Measurements from ENCODE around the gene CD81. TPM values are rescaled to one million over a fixed set of nuclear protein-coding genes. Genes with fewer than 3 reads are reported as not detected.

Gene CD81
- total and polyA plus RNA-seq, 4 donors = 329 to 741 (median 530) TPM

DNA sequence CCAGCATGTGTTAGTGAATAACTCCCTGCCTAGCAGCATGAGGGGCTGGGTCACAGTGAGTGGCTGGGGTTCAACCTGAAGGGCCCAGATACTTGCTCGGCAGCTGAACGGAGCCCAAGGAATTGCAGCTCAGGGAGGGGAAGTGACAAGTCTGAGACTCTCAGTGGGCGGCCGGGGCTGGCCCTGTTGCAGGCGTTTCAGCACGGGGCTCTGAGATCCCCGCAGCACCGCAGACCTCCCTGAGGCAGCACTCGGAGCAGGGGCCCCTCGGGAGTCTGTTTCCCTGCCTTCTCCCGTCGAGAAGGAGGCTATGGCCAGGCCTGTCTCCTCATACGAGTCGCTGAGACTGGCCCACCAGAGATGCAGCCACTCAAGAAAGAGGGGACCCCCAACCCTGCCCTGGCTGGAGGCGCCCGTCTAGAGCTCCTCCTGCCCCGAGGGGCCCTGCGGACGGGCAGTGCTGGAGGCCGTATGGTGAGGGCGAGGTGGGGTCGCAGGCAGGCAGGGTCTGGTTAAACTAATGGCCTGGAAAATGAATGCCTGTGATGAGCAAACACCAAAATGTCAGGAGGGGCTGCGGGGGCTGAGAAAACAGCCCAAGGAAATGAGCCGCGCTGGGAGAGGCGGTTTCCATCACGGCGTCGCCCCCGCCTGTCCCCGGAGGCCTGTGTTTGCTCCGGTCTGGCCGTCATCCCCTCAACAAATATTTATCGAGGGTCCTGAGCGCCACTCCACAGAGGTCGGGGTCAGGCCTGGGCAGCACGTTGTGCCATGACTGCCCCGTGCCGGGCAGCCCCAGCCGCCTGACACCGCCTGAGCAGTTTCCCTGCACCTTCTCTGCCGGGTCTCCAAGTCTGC lies 32.7 kb downstream of the CD81 start:
- 29% methylated on average over 42 of the region's 42 CpGs for WGBS (ENCODE audit: insufficient coverage)
- H3K27ac ChIP-seq (ENCODE audit: low read depth, low read length) = peak overlapping the region; percentile 16
- peaks cover 33% of the 10 kb centered on the region for H3K4me1 ChIP-seq (ENCODE audit: control insufficient read depth, insufficient read depth, low read length)
- peaks cover 20% of the 10 kb centered on the region for H3K36me3 ChIP-seq (ENCODE audit: control insufficient read depth, insufficient read depth, low read length)
- DNase-seq (ENCODE audit: low read depth in 4 of 6, low spot score in 6 of 6) = no peak
- no peaks in the 10 kb centered on the region for H3K9me3 ChIP-seq (ENCODE audit: control insufficient read depth, insufficient read depth, low read length)
- H3K4me3 ChIP-seq (ENCODE audit: low read depth, low read length) = no peak overlapping the region
- H3K27me3 ChIP-seq (ENCODE audit: control insufficient read depth, insufficient read depth, low read length) = peaks cover 12% of the 10 kb centered on the region

DNA sequence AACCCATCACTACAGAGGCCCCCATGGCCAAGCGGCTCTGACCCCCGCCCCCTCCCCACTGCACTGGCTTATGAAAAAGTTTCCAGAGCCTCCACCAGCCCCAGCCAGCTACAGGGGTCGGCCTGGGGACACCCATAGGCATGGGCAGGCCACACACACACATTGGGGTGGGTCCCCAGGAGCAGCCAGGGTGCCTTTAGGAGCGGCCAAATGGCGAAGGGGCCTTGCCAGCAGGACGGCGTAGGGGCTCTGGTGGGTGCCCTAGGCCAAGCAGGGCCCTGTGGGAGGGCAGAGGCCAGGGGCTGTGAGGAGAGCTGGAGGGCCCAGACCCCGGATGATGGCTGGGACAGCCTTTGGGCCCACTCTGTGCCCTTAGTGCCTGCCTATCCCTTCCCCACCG lies 33.5 kb downstream of the CD81 start:
- no peak for DNase-seq (ENCODE audit: low read depth in 4 of 6, low spot score in 6 of 6)
- Histone ChIP-seq H3K27ac (ENCODE audit: low read depth, low read length) (no peak overlapping the region), H3K36me3 (ENCODE audit: control insufficient read depth, insufficient read depth, low read length) (peaks cover 12% of the 10 kb centered on the region), H3K4me3 (ENCODE audit: low read depth, low read length) (no peak overlapping the region), H3K9me3 (ENCODE audit: control insufficient read depth, insufficient read depth, low read length) (no peaks in the 10 kb centered on the region), H3K4me1 (ENCODE audit: control insufficient read depth, insufficient read depth, low read length) (peaks cover 33% of the 10 kb centered on the region), H3K27me3 (ENCODE audit: control insufficient read depth, insufficient read depth, low read length) (peaks cover 12% of the 10 kb centered on the region)
- 85% methylated on average over 9 of the region's 9 CpGs for WGBS (ENCODE audit: insufficient coverage)

GRCh38 chr11:2411446-2412305 lies 34.6 kb downstream of the CD81 start:
- Histone ChIP-seq H3K27ac (ENCODE audit: low read depth, low read length) (no peak overlapping the region), H3K4me1 (ENCODE audit: control insufficient read depth, insufficient read depth, low read length) (peaks cover 33% of the 10 kb centered on the region), H3K4me3 (ENCODE audit: low read depth, low read length) (no peak overlapping the region), H3K9me3 (ENCODE audit: control insufficient read depth, insufficient read depth, low read length) (no peaks in the 10 kb centered on the region), H3K27me3 (ENCODE audit: control insufficient read depth, insufficient read depth, low read length) (peaks cover 12% of the 10 kb centered on the region), H3K36me3 (ENCODE audit: control insufficient read depth, insufficient read depth, low read length) (peaks cover 2% of the 10 kb centered on the region)
- DNase-seq (ENCODE audit: low read depth in 4 of 6, low spot score in 6 of 6) = no peak
- WGBS (ENCODE audit: insufficient coverage) = 82% methylated on average over 30 of the region's 30 CpGs

GRCh38 chr11:2412323-2412722 lies 35.2 kb downstream of the CD81 start:
- 90% methylated on average over 6 of the region's 6 CpGs for WGBS (ENCODE audit: insufficient coverage)
- Histone ChIP-seq H3K4me3 (ENCODE audit: low read depth, low read length) (no peak overlapping the region), H3K36me3 (ENCODE audit: control insufficient read depth, insufficient read depth, low read length) (no peaks in the 10 kb centered on the region), H3K9me3 (ENCODE audit: control insufficient read depth, insufficient read depth, low read length) (no peaks in the 10 kb centered on the region), H3K27ac (ENCODE audit: low read depth, low read length) (no peak overlapping the region), H3K27me3 (ENCODE audit: control insufficient read depth, insufficient read depth, low read length) (peaks cover 12% of the 10 kb centered on the region), H3K4me1 (ENCODE audit: control insufficient read depth, insufficient read depth, low read length) (peaks cover 33% of the 10 kb centered on the region)
- no peak for DNase-seq (ENCODE audit: low read depth in 4 of 6, low spot score in 6 of 6)

DNA sequence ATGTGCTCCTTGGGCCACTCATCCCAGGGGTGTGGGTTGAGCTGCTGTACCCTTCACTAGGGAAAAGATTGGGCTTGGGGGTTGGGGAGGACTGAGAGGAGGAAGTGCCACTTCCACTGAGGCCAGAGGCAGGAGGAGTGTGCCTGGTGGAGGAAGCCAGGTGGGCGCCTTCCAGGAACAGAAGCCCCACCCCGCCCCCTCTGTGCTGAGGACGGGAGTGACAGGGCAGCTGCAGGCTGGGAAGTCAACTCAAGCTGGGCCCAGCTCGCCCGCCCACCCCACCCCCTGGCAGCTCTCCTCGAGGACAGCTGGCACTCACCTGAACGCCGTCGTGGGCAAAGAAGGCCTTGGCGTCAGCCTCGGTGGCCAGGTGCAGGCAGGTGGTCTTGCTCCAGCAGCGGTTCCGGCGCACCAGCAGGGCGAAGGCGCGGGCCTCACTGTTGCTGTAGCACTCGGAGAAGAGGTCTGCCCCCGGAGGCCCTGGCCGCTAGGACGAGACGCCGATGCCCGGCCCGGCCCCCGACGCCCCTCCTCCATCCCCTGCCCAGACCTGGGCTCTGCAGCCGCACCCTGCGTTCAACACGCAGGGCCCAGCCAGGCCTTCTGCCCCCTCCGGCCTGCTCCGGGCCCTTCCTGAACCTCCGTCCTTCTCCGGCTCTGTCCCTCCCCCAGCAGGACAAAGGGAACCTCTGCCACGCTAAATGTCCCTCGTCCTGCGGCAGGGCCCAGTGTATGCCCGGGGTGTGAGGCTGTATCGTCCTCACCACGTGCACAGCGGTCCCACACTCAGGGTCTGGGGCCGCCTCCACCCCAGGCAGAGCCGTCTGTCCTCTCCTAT lies 36.9 kb downstream of the CD81 start:
- H3K9me3 ChIP-seq (ENCODE audit: control insufficient read depth, insufficient read depth, low read length) = no peaks in the 10 kb centered on the region
- DNase-seq (ENCODE audit: low read depth in 4 of 6, low spot score in 6 of 6) = no peak
- H3K27ac ChIP-seq (ENCODE audit: low read depth, low read length) = no peak overlapping the region
- no peaks in the 10 kb centered on the region for H3K36me3 ChIP-seq (ENCODE audit: control insufficient read depth, insufficient read depth, low read length)
- H3K4me1 ChIP-seq (ENCODE audit: control insufficient read depth, insufficient read depth, low read length) = peaks cover 19% of the 10 kb centered on the region
- WGBS (ENCODE audit: insufficient coverage) = 82% methylated on average over 38 of the region's 43 CpGs
- peaks cover 10% of the 10 kb centered on the region for H3K27me3 ChIP-seq (ENCODE audit: control insufficient read depth, insufficient read depth, low read length)
- no peak overlapping the region for H3K4me3 ChIP-seq (ENCODE audit: low read depth, low read length)

DNA sequence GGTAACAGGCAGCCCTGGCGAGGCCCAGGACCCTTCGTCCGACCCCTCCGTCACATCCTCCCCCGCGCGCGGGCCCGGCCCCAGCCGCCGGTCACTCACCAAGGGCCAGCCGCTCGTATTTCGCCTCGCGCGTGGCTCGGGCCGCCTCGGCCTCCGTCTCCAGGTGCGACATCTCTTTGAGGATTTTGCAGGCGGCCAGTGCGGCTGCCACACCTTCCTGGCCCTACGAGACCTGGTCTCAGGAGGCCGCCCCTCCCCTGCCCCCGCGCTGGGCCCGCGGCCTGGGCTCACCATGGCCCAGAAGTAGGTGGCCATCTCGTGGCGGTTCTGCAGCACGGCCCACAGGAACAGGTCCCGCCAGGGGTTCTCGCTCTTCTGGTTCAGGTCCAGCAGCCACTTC lies 37.5 kb downstream of the CD81 start:
- Histone ChIP-seq H3K4me3 (ENCODE audit: low read depth, low read length) (no peak overlapping the region), H3K27ac (ENCODE audit: low read depth, low read length) (no peak overlapping the region), H3K36me3 (ENCODE audit: control insufficient read depth, insufficient read depth, low read length) (no peaks in the 10 kb centered on the region), H3K9me3 (ENCODE audit: control insufficient read depth, insufficient read depth, low read length) (no peaks in the 10 kb centered on the region), H3K4me1 (ENCODE audit: control insufficient read depth, insufficient read depth, low read length) (peaks cover 17% of the 10 kb centered on the region), H3K27me3 (ENCODE audit: control insufficient read depth, insufficient read depth, low read length) (peaks cover 4% of the 10 kb centered on the region)
- WGBS (ENCODE audit: insufficient coverage) = 85% methylated on average over 35 of the region's 35 CpGs
- no peak for DNase-seq (ENCODE audit: low read depth in 4 of 6, low spot score in 6 of 6)

DNA sequence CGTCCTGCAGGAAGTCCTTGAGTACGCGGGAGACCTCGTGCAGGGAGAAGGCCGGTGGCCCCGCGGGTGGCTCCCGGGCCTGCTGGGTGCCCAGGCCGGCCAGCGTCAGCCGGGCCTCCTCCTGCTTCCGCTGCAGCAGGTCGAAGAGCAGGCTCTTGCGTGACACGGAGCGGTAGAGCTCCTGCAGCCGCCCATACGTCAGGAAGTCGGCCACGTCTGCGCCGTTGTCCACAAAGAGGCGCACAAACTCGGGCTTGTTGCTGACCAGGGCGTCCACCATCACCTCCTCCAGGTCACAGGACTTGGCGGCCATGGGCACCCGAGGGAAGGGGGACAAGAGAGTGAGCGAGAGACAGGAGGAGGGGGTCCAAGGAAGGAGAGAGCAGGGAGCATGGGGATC lies 38.1 kb downstream of the CD81 start:
- Histone ChIP-seq H3K36me3 (ENCODE audit: control insufficient read depth, insufficient read depth, low read length) (no peaks in the 10 kb centered on the region), H3K9me3 (ENCODE audit: control insufficient read depth, insufficient read depth, low read length) (no peaks in the 10 kb centered on the region), H3K4me3 (ENCODE audit: low read depth, low read length) (no peak overlapping the region), H3K27me3 (ENCODE audit: control insufficient read depth, insufficient read depth, low read length) (no peaks in the 10 kb centered on the region), H3K4me1 (ENCODE audit: control insufficient read depth, insufficient read depth, low read length) (peaks cover 17% of the 10 kb centered on the region), H3K27ac (ENCODE audit: low read depth, low read length) (no peak overlapping the region)
- 87% methylated on average over 28 of the region's 28 CpGs for WGBS (ENCODE audit: insufficient coverage)
- DNase-seq (ENCODE audit: low read depth in 4 of 6, low spot score in 6 of 6) = no peak

DNA sequence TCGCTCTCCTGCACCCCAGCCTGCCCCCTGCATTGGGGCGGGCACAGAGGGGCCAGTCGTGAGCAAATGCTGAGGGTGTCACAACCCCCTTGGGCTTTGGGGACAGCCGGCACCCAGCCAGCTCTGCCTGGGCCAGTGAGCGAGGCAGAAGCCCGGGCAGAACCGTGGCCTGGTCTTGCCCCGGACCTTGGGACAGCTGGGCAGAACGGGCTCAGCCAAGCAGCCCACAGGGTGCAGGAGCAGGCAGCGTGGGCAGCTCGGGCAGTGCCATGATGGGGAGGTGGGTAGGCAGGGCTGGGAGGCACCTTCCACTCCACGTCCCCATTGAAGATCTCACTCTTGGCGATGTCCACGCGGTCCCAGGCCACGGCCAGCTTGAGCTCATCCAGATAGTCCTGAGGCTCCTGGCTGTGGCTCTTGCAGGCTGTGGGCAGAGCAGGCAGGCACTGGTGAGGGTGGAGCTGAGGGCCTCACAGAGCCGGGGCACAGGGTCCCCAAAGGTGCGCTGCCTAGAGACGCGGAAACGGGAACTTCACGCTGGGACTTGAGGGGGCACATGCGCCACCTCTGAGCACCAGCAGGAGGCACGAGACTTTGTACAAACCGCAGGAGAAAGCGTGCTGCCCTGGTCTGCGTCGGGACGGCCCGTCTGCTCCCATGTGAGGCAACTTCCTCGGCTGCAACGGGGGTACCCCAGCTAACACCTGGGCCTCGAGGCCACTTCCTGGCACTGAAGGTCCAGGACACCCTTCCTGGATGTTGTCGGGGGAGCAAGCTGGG lies 38.7 kb downstream of the CD81 start:
- no peak overlapping the region for H3K4me3 ChIP-seq (ENCODE audit: low read depth, low read length)
- no peaks in the 10 kb centered on the region for H3K27me3 ChIP-seq (ENCODE audit: control insufficient read depth, insufficient read depth, low read length)
- H3K27ac ChIP-seq (ENCODE audit: low read depth, low read length) = no peak overlapping the region
- 88% methylated on average over 32 of the region's 34 CpGs for WGBS (ENCODE audit: insufficient coverage)
- DNase-seq (ENCODE audit: low read depth in 4 of 6, low spot score in 6 of 6) = no peak
- H3K9me3 ChIP-seq (ENCODE audit: control insufficient read depth, insufficient read depth, low read length) = no peaks in the 10 kb centered on the region
- no peaks in the 10 kb centered on the region for H3K36me3 ChIP-seq (ENCODE audit: control insufficient read depth, insufficient read depth, low read length)
- H3K4me1 ChIP-seq (ENCODE audit: control insufficient read depth, insufficient read depth, low read length) = peaks cover 17% of the 10 kb centered on the region

- H3K36me3 ChIP-seq (ENCODE audit: control insufficient read depth, insufficient read depth, low read length) = no peaks in the 10 kb centered on the region
- H3K4me3 ChIP-seq (ENCODE audit: low read depth, low read length) = no peak overlapping the region
- DNase-seq (ENCODE audit: low read depth in 4 of 6, low spot score in 6 of 6) = no peak
- no peak overlapping the region for H3K27ac ChIP-seq (ENCODE audit: low read depth, low read length)
- no peaks in the 10 kb centered on the region for H3K9me3 ChIP-seq (ENCODE audit: control insufficient read depth, insufficient read depth, low read length)
- WGBS (ENCODE audit: insufficient coverage) = 84% methylated on average over 15 of the region's 18 CpGs
- peaks cover 21% of the 10 kb centered on the region for H3K4me1 ChIP-seq (ENCODE audit: control insufficient read depth, insufficient read depth, low read length)
- H3K27me3 ChIP-seq (ENCODE audit: control insufficient read depth, insufficient read depth, low read length) = no peaks in the 10 kb centered on the region
Measured at GRCh38 chr11:2416765-2417164, 39.7 kb downstream of the CD81 start.

Data from spinal cord (tissue), 10 donors.